ENCODE measurements around the gene KCNK6.
"Not testable (repeated sequence)": the region's sequence is repeated elsewhere in the genome, so short reads cannot be mapped to it uniquely, and the experiment has no call there.

KCNK6 gene

GRCh38 chr19:38361633-38362075 lies 42.0 kb downstream of the KCNK6 start:
- DNase-seq (ENCODE audit: low read depth in 2 of 2): peak; percentile 29 to 30

GRCh38 chr19:38362076-38362945 lies 42.7 kb downstream of the KCNK6 start:
- DNase-seq (ENCODE audit: low read depth in 2 of 2): peak; percentile 36 to 46

- not testable (repeated sequence) for DNase-seq (ENCODE audit: low read depth in 2 of 2)
Observed at GRCh38 chr19:38362946-38363688, 43.5 kb downstream of the KCNK6 start.

GRCh38 chr19:38367041-38367440 lies 47.4 kb downstream of the KCNK6 start:
- no peak for DNase-seq (ENCODE audit: low read depth in 2 of 2)

- DNase-seq (ENCODE audit: low read depth in 2 of 2): no peak
Observed at GRCh38 chr19:38369584-38369983, 49.9 kb downstream of the KCNK6 start.

GRCh38 chr19:38370299-38370698 lies 50.7 kb downstream of the KCNK6 start:
- DNase-seq (ENCODE audit: low read depth in 2 of 2): no peak

- DNase-seq (ENCODE audit: low read depth in 2 of 2): no peak
Observed at GRCh38 chr19:38371081-38371480, 51.4 kb downstream of the KCNK6 start.

- no peak for DNase-seq (ENCODE audit: low read depth in 2 of 2)
Observed at GRCh38 chr19:38373907-38374331, 54.3 kb downstream of the KCNK6 start.

- DNase-seq (ENCODE audit: low read depth in 2 of 2): peak; percentile 98
Observed at GRCh38 chr19:38374332-38375097, 54.9 kb downstream of the KCNK6 start, which contains the start of gene PSMD8. Gene PSMD8 (plus strand): TSS chr19:38374571. CDS start chr19:38374602, 31 bp downstream.

- DNase-seq (ENCODE audit: low read depth in 2 of 2): no peak
Observed at GRCh38 chr19:38375098-38375493, 55.5 kb downstream of the KCNK6 start.

- DNase-seq (ENCODE audit: low read depth in 2 of 2): no peak
Observed at GRCh38 chr19:38375748-38376147, 56.1 kb downstream of the KCNK6 start.

GRCh38 chr19:38376576-38376975 lies 56.9 kb downstream of the KCNK6 start:
- DNase-seq (ENCODE audit: low read depth in 2 of 2): no peak

GRCh38 chr19:38377052-38377451 lies 57.4 kb downstream of the KCNK6 start:
- no peak for DNase-seq (ENCODE audit: low read depth in 2 of 2)

- DNase-seq (ENCODE audit: low read depth in 2 of 2): no peak
Observed at GRCh38 chr19:38378866-38379265, 59.2 kb downstream of the KCNK6 start.

GRCh38 chr19:38381138-38381537 lies 61.5 kb downstream of the KCNK6 start:
- DNase-seq (ENCODE audit: low read depth in 2 of 2): no peak

All from stimulated activated CD8-positive, alpha-beta memory T cell treated with anti-CD3 and anti-CD28 coated beads, Interleukin-15, amount 100 ng/mL, for 4 hours (primary cell).